GM19193 (cell line): ENCODE data around the gene BRMS1.
A peak's percentile ranks its signal among the peaks of the same experiment; 100 is the strongest.

Source experiments
- POLR2A ChIP-seq: IDR thresholded peaks from 4 replicates; pipeline ENCODE4 v1.6.1; 2011; ENCODE audit not compliant: insufficient read depth, insufficient read length; ENCODE audit errors: extremely low read depth

The BRMS1 gene

DNA sequence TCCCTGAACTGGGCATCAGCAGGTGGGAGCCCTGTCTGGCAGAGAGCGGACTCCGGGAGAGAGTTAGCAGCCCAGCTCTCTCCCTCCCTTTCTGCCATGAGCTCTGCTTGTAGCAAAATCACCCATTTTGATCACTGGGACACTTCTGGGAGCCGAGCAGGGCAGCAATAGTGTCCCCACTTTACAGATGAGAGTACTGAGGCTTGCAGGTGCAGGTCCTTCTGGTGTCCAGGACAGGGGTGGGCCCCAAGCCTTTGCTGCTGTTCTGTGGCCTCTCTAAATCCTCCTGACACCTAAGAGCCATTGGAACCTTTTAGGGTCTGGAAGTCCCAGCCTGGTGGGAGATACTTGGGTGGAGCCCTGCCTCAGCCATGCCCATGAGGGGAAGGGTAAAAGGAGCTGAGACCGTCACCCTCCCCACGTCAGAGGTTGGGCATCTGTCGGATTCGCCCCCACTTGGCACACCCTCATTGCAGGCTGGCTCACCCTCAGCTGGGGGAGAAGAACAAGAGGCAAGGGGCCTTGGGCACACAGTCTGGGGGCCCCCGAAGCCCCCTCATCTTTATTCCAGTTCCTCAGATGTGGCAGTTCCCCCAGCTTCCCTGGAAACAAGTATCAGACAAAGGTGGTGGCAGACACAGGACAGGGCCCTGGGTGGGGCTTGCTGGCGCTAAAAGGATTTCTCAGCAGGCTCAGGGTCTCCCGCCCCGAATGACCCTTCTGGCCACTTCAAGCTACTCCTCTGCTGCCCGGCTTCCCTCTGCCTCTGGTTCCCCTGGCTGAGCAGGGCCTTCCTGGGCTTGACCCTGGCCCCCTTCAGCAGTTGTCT, 13.1 kb downstream of the BRMS1 start:
- no peak for TF ChIP-seq POLR2A

DNA sequence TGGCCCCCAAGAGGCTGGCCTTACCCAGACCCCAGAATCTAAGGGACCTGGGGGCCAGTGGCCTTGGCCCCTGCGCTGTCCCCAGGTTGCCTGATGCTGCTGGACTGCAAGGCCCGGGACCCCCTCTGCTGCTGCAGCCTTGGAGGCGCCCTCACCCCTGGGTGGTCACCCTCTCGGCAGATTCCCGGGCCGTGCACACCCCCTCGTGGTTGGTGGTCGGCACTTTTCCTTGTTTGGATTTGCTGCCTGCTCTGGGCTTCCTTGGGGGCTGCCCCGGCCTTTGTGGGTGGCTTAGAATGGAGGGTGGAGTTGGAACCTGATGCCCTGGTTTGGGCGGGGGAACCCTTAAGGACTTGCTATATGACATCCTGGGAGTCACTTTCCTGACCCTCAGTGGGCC, 14.0 kb downstream of the BRMS1 start:
- no peak for TF ChIP-seq POLR2A

DNA sequence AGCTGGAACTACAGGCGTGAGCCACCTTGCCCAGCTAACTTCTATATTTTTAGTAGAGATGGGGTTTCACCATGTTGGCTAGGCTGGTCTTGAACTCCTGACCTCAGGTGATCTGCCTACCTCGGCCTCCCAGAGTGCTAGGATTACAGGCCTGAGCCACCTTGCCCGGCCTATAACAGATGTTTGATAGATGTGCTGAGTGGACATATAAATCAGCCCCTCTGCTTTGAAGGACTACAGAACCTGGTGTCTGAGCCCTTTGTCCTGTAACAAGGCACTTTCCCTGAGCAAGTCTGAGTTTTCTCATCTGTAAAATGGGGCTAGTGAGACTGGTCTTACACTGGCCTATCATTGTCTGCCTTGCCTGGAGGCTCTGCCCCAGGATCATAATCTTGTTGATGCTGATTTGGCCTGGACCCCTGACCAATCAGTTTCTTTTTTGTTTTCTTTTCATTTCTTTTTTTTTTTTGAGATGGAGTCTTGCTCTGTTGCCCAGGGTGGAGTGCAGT, 15.7 kb downstream of the BRMS1 start:
- no peak for TF ChIP-seq POLR2A

DNA sequence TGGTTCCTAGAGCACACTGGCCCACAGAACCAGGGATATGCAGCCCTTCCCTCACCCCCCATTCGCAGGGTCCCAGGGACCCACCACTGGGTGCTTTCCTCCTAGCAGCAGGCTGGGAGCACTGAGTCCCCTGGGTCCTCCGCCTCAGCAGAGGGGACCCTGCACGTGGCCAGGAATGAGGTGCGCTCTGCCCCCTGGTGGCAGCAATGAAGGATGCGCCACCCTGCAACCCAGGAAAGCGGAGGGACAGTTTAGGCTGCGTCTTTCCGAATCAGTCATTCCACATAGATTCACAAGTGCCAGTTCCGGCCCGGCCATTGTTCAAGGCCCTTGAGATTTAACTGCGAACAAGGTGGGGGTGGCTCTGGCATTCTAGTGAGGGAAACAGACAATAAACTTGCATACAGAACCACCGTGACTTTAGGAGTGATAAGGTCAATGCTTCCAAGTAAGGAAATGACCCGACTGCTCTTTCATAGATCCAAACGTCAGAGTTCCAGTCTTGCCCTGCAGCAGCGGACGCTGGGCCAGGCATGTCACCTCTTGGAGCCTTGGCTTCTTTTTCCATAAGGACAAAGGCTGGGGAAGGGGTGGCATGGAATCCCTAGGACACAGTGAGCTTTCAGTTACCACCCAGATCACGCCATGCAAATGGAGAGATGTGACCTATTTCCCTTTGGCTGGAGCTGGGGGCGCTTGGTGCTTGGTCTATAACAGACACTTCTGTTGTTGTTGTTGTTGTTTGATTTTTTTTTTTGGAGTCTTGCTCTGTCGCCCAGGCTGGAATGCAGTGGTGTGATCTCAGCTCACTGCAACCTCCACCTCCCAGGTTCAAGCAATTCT, 16.4 kb downstream of the BRMS1 start:
- TF ChIP-seq POLR2A = no peak

DNA sequence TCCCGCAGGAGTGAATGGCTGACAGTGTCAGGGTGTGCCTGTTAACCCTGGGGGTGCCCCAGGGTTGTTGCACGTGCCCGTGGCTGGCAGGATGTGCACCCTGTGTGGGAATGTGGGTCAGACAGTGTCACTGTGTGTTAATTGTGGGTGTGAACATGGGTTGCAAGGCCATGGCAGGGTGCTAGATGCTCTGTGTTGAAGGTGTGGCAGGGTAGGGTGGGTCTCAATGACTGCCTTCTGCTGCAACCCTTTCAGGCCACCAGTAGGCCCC, 16.9 kb downstream of the BRMS1 start:
- TF ChIP-seq POLR2A = no peak

DNA sequence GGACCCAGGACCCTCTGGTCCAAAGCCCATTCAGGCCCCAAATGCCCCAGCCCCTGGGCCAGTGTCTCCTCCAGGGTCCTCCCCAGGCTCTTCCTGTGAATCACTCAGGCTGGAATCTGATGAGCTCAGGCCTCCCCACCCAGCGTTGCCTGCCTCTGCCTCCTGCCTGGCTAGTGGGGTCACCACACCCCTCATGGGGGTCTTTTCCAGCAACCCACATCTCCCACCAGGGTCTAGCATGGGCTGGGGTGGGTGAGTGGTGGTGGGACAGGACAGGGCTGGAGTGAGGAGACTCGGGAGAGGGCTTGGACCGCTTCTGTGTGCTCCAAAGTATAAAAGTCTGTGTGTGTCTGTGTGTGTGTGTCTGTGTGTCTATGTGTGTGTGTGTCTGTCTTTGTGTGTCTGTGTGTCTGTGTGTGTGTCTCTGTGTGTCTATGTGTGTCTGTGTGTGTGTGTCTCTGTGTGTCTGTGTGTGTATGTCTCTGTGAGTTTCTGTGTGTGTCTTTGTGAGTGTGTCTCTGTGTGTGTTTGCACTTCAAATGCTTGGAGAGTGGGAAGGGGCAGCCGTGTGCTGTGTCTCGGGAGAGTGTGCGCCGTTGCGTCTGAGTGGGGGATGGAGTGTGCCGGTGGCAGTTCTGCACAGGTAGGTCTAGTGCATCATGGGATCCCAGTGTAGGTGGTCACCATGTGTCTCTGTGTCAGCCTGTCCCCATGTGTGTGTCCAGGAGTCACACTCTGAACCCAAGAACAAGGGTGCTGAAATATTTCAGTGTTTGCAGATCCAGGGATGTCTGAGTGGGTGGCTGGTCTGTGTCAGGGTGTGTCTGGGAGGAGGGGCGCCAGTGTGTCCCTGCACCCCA, 17.5 kb downstream of the BRMS1 start:
- no peak for TF ChIP-seq POLR2A

DNA sequence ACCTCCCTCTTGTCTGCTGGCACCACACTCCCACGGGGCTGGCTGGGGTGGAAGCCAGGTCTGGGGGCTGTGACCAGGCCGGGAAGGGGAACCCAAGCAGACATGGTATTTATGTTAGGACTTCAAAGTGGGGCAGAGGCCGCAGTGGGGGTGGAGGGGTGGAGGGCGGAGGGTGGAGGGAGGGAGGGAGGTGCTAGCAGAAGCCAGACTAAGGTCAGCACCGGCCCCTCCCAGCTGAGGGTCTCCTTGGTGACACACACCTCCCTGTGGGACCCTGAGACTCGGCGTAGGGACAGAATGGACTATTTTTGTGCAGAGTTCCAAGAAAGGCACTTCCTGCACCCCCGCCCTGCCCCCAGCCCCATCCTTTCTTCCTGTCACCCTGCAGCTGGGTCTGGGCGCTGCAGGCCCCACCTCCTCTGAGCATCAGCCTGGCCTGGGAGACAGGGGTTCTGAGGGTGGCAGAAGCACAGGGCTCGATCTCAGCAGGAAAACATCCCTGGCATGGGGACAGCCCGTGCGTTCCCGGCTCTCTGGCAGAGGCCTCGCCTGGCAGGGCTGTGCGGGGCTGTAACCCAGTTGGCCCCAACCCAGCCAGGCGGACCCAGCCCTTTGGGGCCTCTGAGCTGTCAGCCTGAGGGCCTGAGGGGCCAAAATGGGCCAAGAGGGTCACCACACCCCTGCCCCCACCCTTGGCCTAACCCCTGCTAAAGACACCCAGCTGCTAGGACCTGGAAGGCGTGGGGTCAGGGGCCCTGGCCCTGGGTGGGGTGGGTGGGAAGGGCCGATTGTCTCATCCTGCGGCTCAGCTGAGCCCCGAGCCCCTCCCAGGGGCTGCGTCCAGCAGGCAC, 18.4 kb downstream of the BRMS1 start:
- TF ChIP-seq POLR2A = no peak

DNA sequence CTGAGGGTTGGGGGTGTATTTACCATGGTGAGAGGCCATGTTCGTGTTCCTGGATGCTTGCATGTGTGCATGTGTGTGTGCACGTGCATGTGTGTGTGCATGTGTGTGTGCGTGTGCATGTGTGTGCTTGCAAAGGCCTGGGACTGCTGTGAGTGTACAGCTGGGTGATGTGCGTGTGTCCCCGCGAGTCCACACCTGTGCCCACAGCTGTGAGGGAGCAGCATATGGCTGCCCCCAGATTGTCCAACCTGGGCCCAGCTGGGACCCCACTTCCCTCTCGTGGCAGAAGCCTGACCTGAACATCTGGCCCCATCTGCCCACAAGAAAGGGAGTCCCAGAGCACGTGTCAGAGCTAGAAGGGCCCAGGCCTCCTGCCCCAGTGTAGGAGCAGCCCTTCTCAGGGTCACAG, 19.6 kb downstream of the BRMS1 start:
- no peak for TF ChIP-seq POLR2A

DNA sequence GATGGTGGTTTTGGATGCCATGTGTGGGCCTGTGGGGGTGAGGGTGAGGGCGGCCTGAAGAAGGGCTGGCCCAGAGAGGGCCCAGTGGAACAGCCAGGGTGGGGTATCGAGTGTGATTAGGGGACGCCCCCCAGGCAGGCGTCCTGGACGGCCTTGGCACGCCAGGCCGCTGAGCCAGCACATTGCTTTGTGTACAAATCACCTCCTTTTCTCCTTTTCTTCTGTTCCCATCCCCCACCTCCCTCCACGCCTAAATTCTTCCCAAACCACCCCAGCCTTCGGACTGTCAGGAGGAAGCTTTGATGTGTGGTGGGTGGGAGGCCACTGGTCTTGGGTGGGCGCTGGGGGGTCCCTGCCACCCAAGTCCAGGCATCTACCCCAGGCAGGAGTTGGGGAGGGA, 20.2 kb downstream of the BRMS1 start:
- no peak for TF ChIP-seq POLR2A

DNA sequence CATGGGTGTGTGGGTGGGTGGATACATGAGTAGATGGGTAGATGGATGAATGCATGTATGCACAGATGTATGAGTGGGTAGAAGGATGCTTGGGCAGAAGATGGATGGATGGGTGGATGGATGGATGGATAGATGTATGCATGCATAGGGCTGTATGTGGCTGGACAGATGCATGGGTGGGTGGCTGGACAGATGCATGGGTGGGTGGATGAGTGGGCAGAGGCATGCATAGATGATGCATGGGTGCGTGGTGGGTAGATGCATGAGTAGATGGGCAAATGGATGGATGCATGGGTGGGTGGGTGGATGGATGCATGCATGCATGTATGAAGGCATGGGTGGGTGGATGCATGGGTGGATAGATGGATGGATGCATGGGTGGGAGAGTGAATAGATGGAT, 21.2 kb downstream of the BRMS1 start:
- no peak for TF ChIP-seq POLR2A

DNA sequence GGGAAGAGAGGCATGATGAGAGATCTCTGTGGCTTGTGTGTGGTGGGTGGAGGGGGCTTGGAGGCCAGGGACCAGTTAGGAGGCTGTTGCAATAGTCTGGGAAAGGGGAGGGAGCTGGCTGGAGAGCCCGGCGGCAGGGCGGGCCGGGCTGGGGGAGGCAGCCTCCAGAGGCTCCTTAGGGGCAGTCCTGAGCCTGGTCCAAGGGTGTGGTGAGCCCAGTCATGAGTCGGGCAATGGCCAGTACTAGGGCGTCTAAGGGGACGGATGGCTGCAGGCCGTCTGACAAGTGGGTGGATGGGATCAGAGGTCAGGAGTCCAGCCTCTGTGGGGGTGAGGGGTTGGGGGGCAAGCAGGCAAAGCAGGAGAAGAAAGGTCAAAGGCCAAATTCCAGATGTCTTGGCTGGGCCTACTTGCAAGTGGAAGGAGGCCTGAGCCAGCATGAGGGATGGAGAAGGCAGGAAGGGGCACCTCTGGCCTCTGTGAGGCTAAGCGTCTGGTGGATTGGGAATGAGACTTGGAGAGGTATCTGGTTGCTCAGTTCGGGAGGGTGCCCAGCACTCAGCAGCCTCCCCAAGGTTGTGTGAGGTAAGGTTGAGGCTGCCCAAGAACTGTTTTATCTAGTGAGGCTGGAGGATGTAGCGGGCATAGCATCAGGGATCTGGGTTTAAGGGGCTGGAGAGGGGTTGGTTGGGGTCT, 22.0 kb downstream of the BRMS1 start:
- no peak for TF ChIP-seq POLR2A

DNA sequence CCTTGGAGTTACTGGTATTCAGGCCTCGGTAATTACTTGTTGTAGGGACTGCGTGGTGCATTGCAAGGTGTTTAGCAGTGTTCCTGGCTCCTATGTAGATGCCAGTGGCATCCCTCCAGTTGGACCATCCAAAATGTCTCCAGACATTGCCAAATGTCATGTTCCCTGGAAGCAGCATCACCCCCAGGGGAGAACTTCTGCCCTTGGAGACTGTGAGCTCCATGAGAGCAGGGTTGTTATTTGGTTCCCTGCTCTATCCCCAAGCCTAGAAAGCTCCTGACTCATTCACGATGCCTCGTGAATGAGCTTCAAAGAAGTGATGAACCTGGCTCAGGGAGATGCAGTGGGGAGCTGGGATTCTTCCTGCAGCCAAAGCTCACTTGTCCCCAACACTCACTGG, 23.3 kb downstream of the BRMS1 start:
- TF ChIP-seq POLR2A = no peak

DNA sequence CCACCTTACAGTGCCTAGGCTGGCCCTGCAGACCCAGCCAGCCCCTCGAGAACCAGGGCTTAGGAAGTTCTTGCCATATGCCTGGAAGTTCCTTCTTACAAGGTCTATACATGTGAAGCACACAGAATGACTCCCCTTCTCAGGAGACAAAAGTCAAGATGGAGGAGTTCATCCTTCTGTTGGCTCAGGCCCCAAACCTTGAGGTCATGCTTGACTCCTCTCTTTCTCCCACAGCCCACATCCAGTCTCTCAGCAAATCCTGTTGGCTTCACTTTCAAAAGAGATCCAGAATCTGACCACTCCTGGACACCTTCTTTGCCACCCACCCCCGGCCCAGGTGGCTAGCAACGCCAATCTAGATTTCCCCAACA, 26.3 kb downstream of the BRMS1 start:
- no peak for TF ChIP-seq POLR2A

DNA sequence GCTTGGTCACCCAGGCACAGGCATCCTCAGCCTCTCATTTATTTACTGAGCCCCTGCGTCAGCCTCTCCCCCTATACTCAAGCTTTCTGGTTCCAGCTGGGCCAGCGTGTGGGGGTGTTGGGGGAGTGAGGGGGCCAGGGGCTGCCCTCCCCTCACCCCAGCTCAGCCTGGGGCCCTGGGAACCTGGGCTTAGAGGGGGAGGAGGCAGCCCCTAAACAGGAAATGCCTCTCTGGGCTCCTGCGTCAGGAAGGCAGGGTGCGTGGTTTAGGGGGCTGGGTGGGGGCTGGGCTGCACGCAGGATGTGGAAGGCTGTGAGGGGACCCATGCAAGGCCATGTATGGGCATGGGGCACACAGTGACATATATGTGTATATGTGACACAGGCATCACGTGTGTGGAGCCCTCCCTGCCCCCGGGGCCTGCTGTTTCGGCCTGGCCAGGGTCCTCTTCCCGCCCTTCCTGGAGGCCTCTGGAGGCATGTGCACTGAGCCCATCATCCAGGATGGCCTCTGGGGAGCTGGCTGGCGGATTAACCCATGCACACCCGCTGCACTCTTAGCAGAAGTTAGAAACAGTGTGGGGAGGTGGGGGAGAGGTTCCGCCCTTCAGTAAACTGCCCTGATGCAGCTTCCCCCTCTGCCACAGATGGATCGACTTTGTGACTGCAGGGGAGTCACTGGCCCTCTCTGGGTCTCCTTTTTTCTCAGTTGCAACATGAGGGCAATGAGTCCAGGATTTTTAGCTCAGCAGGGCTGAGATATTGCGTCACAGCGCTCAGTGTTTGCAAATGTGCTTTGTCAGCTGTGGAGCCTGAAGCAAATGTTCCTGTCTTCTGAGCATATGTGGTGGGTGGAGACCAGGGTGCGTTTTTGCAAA, 26.9 kb downstream of the BRMS1 start:
- TF ChIP-seq POLR2A = peak; percentile 38

DNA sequence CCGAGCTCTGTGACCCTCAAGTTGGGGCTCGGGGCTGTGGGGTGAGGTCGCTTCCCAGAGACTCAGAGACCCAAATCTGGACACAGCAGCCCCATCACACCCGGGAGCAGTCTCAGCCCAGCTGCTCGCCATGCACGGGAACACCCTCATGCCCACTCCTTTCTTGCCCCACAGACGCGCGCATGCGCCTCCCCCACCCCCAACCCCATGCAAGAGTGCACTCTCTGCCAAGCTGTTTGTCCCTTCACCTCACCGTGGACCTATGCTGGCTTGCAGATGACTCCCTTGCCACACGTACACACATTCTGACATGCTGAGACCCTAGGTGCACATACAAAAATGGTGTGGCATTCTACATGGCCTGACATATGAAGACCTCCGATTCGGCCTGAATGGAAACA, 27.6 kb downstream of the BRMS1 start:
- TF ChIP-seq POLR2A = peak; percentile 14
